Measurements from ENCODE around the gene HMGB2. TPM values are rescaled to one million over a fixed set of nuclear protein-coding genes. Genes with fewer than 3 reads are reported as not detected.

The HMGB2 gene
- total RNA-seq, 1 experiment from 2014 or later = 197 TPM

GRCh38 chr4:173325007-173325736 lies 9.0 kb downstream of the HMGB2 start:
- Histone ChIP-seq H3K4me3 (ENCODE audit: insufficient read depth, low read depth, low read length) (no peak overlapping the region), H3K27me3 (ENCODE audit: control insufficient read depth, insufficient read depth, low read length) (no peaks in the 10 kb centered on the region), H3K36me3 (replicated peaks; ENCODE audit: control insufficient read depth, insufficient read depth, low read length) (peaks cover 6% of the 10 kb centered on the region)
- DNase-seq = no peak

- peaks cover 4% of the 10 kb centered on the region for H3K36me3 ChIP-seq (replicated peaks; ENCODE audit: control insufficient read depth, insufficient read depth, low read length)
Measured at GRCh38 chr4:173319696-173320095, 14.5 kb downstream of the HMGB2 start.

GRCh38 chr4:173318648-173319211 lies 15.4 kb downstream of the HMGB2 start:
- Histone ChIP-seq H3K27me3 (ENCODE audit: control insufficient read depth, insufficient read depth, low read length) (no peaks in the 10 kb centered on the region), H3K36me3 (replicated peaks; ENCODE audit: control insufficient read depth, insufficient read depth, low read length) (peaks cover 5% of the 10 kb centered on the region), H3K4me3 (ENCODE audit: insufficient read depth, low read depth, low read length) (no peak overlapping the region)
- DNase-seq = no peak

More at GRCh38 chr4:173319696-173320095, 14.5 kb downstream of the HMGB2 start:
- no peak for DNase-seq
- Histone ChIP-seq H3K4me3 (ENCODE audit: insufficient read depth, low read depth, low read length) (no peak overlapping the region), H3K27me3 (ENCODE audit: control insufficient read depth, insufficient read depth, low read length) (no peaks in the 10 kb centered on the region)

- peaks cover 5% of the 10 kb centered on the region for H3K36me3 ChIP-seq (replicated peaks; ENCODE audit: control insufficient read depth, insufficient read depth, low read length)
- no peaks in the 10 kb centered on the region for H3K27me3 ChIP-seq (ENCODE audit: control insufficient read depth, insufficient read depth, low read length)
- no peak overlapping the region for H3K4me3 ChIP-seq (ENCODE audit: insufficient read depth, low read depth, low read length)
- no peak for DNase-seq
Measured at GRCh38 chr4:173318240-173318639, 15.9 kb downstream of the HMGB2 start.

GRCh38 chr4:173317004-173317403 lies 17.2 kb downstream of the HMGB2 start:
- peak; percentile 15 for DNase-seq
- H3K27me3 ChIP-seq (ENCODE audit: control insufficient read depth, insufficient read depth, low read length) = no peaks in the 10 kb centered on the region
- no peak overlapping the region for H3K4me3 ChIP-seq (ENCODE audit: insufficient read depth, low read depth, low read length)
- peaks cover 5% of the 10 kb centered on the region for H3K36me3 ChIP-seq (replicated peaks; ENCODE audit: control insufficient read depth, insufficient read depth, low read length)

GRCh38 chr4:173316060-173316459 lies 18.1 kb downstream of the HMGB2 start:
- Histone ChIP-seq H3K27me3 (ENCODE audit: control insufficient read depth, insufficient read depth, low read length) (no peaks in the 10 kb centered on the region), H3K36me3 (replicated peaks; ENCODE audit: control insufficient read depth, insufficient read depth, low read length) (peaks cover 4% of the 10 kb centered on the region), H3K4me3 (ENCODE audit: insufficient read depth, low read depth, low read length) (no peak overlapping the region)
- no peak for DNase-seq

- Histone ChIP-seq H3K27me3 (ENCODE audit: control insufficient read depth, insufficient read depth, low read length) (no peaks in the 10 kb centered on the region), H3K4me3 (ENCODE audit: insufficient read depth, low read depth, low read length) (no peak overlapping the region), H3K36me3 (replicated peaks; ENCODE audit: control insufficient read depth, insufficient read depth, low read length) (peaks cover 4% of the 10 kb centered on the region)
- no peak for DNase-seq
Measured at GRCh38 chr4:173314715-173315114, 19.4 kb downstream of the HMGB2 start.

GRCh38 chr4:173311368-173311767 lies 22.8 kb downstream of the HMGB2 start:
- Histone ChIP-seq H3K27me3 (ENCODE audit: control insufficient read depth, insufficient read depth, low read length) (no peaks in the 10 kb centered on the region), H3K36me3 (replicated peaks; ENCODE audit: control insufficient read depth, insufficient read depth, low read length) (peaks cover 4% of the 10 kb centered on the region), H3K4me3 (ENCODE audit: insufficient read depth, low read depth, low read length) (no peak overlapping the region)
- no peak for DNase-seq

GRCh38 chr4:173307778-173308177 lies 26.4 kb downstream of the HMGB2 start:
- Histone ChIP-seq H3K4me3 (ENCODE audit: insufficient read depth, low read depth, low read length) (no peak overlapping the region), H3K36me3 (replicated peaks; ENCODE audit: control insufficient read depth, insufficient read depth, low read length) (peaks cover 1% of the 10 kb centered on the region; the same call in 1 of the 2 replicates), H3K27me3 (ENCODE audit: control insufficient read depth, insufficient read depth, low read length) (no peaks in the 10 kb centered on the region)
- no peak for DNase-seq

- no peaks in the 10 kb centered on the region for H3K27me3 ChIP-seq (ENCODE audit: control insufficient read depth, insufficient read depth, low read length)
- DNase-seq = peak; percentile 12
- H3K36me3 ChIP-seq (replicated peaks; ENCODE audit: control insufficient read depth, insufficient read depth, low read length) = peaks cover 1% of the 10 kb centered on the region; the same call in 1 of the 2 replicates
- no peak overlapping the region for H3K4me3 ChIP-seq (ENCODE audit: insufficient read depth, low read depth, low read length)
Measured at GRCh38 chr4:173301518-173302201, 32.5 kb downstream of the HMGB2 start.

- DNase-seq = no peak
- Histone ChIP-seq H3K4me3 (ENCODE audit: insufficient read depth, low read depth, low read length) (no peak overlapping the region), H3K27me3 (ENCODE audit: control insufficient read depth, insufficient read depth, low read length) (no peaks in the 10 kb centered on the region), H3K36me3 (replicated peaks; ENCODE audit: control insufficient read depth, insufficient read depth, low read length) (no peaks in the 10 kb centered on the region)
Measured at GRCh38 chr4:173294444-173294843, 39.7 kb downstream of the HMGB2 start.

GRCh38 chr4:173293663-173294062 lies 40.5 kb downstream of the HMGB2 start:
- H3K27me3 ChIP-seq (ENCODE audit: control insufficient read depth, insufficient read depth, low read length) = no peaks in the 10 kb centered on the region
- no peak for DNase-seq
- no peak overlapping the region for H3K4me3 ChIP-seq (ENCODE audit: insufficient read depth, low read depth, low read length)
- no peaks in the 10 kb centered on the region for H3K36me3 ChIP-seq (replicated peaks; ENCODE audit: control insufficient read depth, insufficient read depth, low read length)

GRCh38 chr4:173291899-173292298 lies 42.3 kb downstream of the HMGB2 start:
- no peak for DNase-seq
- Histone ChIP-seq H3K36me3 (replicated peaks; ENCODE audit: control insufficient read depth, insufficient read depth, low read length) (no peaks in the 10 kb centered on the region), H3K4me3 (ENCODE audit: insufficient read depth, low read depth, low read length) (no peak overlapping the region), H3K27me3 (ENCODE audit: control insufficient read depth, insufficient read depth, low read length) (no peaks in the 10 kb centered on the region)

- no peaks in the 10 kb centered on the region for H3K36me3 ChIP-seq (replicated peaks; ENCODE audit: control insufficient read depth, insufficient read depth, low read length)
- no peak for DNase-seq
- no peak overlapping the region for H3K4me3 ChIP-seq (ENCODE audit: insufficient read depth, low read depth, low read length)
- H3K27me3 ChIP-seq (ENCODE audit: control insufficient read depth, insufficient read depth, low read length) = no peaks in the 10 kb centered on the region
Measured at GRCh38 chr4:173289353-173289727, 44.8 kb downstream of the HMGB2 start.
